Stimulated activated CD8-positive, alpha-beta memory T cell treated with anti-CD3 and anti-CD28 coated beads, Interleukin-12 subunit alpha, Interleukin-12 subunit beta, amount 100 ng/mL, for 4 hours (primary cell): ENCODE measurements around the gene FAM180A.
"Not testable (repeated sequence)": the region's sequence is repeated elsewhere in the genome, so short reads cannot be mapped to it uniquely, and the experiment has no call there.

Experiments
- DNase-seq: peaks from one replicate; pipeline ENCODE4 v3.0.0-alpha.2; 2020; ENCODE audit warnings: low read depth

The FAM180A gene

DNA sequence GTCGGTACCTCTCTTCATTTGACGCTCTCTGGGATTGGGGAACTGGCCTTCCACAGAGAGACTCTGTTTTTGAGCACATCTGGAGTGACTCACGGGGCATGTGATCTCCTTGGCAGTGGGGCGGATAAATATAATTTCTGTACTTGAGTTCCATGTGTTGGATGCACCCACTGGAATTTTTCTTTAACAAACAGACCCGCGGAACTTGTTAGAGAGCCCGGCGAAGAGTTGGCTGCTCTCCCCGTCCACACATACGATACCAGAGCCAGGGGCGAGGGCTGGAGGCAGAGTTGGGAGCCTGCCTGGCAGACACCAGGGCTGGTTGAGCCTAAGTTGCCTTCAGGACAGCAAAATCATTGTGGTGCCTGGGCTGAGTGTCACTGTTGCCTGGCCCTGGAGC lies at the start of gene FAM180A:
Gene FAM180A, minus strand, starts transcription at position 44 of the 400 bp plus-strand sequence. CDS start 233 bp downstream, outside the sequence.
- no peak for DNase-seq

- DNase-seq, result no peak
Measured at GRCh38 chr7:135798095-135798494, 49.5 kb upstream of the FAM180A start.

DNA sequence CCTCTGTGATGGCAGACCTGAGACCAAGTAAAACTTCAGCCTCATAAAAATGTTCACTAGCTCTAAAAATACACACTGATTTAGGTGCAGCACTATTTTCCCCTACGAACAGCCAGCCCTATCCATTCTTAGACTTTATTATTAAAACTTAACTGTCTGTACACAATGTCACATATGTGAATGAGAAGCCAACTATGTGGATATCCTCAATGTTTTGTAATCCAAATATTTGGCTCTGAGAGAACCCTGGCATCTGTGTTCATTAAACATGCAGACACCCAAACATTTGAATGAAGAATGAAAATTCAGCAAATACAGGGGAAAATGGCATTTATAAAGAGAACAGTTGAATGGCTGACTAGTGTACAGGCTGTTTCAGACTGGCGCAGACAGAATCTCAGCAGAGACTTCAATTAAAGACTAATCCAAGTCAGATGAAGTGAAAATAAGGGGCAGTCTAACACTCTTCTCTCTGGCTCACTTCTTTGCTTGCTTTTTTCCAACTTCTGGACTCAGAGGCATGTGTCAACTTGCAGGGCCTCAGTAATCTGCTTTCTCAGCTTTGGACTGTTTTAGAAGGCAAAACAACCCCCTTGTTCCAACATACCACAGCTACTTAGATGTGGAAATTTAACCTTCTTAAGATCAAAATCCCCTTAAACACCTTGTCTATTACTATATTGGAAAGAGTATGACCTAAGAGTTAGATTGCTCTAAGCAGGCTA lies 47.4 kb upstream of the FAM180A start:
- DNase-seq, result no peak

GRCh38 chr7:135793841-135794240 lies 45.2 kb upstream of the FAM180A start:
- DNase-seq, result no peak

DNA sequence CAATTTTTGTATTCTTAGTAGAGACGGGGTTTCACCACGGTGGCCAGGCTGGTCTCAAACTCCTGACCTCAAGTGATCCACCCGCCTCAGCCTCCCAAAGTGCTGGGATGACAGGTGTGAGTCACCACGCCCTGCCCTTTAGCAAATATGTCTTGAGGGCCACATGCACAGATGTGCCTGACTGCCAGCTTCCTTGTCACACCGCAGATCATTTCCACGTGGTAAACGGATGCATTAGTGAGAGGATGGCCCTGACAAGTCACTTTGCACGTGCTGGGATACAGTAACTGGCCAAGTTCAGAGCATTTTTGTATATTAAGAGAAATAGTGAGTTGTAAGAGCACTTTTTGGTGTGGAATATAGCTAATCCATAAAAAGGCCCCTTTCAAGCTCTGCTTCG lies 44.3 kb upstream of the FAM180A start:
- DNase-seq, result no peak

- DNase-seq, result no peak
Measured at GRCh38 chr7:135792363-135792668, 43.7 kb upstream of the FAM180A start.

GRCh38 chr7:135791543-135792362 lies 43.1 kb upstream of the FAM180A start:
- no peak for DNase-seq

DNA sequence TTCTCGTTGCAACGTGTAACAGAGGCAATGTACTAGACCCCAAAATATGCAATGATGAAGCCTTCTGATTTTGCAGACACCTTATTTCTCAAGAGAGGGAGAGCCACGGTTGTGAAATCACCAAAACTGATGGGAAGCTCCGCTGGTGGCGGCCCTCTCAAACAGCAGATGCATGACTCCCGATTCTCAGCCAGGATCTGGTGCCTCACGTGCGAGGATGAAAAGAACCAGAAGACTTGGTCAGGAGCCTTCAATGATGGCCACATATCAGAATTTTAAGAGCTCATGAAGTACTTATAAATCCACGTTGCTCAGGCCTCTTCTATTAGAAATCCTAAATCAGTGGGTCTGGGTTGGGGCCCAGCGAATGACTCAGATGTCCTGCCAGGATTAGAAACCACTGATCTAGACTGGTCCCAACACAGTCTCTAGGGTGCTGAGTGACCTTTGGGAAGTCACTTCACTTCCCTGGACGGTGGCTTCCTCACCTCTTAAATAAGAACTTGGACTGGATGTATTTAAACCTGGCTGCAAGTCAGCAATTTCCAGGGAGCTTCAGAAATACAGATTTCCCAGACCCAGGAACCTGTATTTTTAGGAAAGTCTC lies 41.9 kb upstream of the FAM180A start:
- DNase-seq, result no peak

DNA sequence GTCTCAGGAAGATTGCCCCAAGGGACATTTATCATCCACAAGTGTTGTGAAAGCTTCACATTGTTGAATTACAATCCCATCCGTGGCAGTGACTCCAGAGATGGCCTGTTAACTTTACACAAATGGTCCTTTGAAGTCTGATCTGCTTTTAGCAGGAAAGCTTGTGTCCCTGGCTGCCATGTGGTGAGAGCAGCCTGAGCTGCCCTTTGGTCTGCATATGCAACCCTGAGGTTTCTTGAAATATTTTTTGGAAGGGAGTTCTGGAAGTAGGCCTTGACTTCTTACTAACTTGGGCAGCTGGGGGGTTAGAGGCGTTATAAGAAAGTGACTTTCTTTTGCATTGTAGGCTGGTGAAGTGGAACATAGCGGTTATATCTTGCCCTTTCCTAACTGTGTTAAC lies 41.3 kb upstream of the FAM180A start:
- no peak for DNase-seq

DNA sequence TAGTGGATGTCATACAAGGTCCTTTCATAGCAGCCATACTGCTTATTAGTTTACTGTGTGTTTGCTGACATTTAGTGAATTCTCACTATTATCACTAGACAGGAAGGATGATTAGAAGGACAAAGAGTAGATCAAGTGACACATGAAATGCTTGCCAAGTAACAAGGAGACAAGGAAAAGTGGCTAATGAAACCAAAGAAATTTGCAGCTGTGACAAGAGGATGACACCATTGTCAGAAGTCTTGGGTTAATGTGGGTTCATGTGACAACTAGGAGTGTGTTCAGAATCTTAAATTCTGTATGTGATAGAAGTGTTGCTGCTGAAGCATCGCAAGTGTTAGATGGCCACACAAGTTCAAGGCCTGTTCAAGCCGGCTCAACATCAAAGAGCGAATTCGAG lies 40.8 kb upstream of the FAM180A start:
- no peak for DNase-seq

DNA sequence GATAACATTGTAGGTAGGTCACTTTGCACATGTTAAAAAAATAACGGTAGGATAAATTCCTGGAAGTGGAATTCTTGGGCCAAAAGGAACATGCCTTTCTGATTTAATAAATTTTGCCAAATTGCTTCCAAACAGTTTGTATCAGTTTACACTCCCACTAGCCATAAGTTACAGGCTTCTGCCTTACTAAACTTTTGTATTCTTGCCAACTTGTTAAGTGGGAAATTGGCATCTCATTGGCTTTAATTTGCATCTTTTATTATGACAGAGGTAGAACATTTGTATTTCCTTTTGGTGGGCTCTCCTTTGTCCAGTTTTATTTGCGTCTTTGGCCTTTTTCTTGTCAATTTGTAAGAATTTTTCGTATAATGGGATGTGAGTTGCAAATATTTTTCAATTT lies 38.3 kb upstream of the FAM180A start:
- DNase-seq, result no peak

- no peak for DNase-seq
Measured at GRCh38 chr7:135785065-135785464, 36.5 kb upstream of the FAM180A start.

GRCh38 chr7:135784013-135784412 lies 35.4 kb upstream of the FAM180A start:
- DNase-seq, result no peak

GRCh38 chr7:135782801-135783200 lies 34.2 kb upstream of the FAM180A start:
- no peak for DNase-seq

DNA sequence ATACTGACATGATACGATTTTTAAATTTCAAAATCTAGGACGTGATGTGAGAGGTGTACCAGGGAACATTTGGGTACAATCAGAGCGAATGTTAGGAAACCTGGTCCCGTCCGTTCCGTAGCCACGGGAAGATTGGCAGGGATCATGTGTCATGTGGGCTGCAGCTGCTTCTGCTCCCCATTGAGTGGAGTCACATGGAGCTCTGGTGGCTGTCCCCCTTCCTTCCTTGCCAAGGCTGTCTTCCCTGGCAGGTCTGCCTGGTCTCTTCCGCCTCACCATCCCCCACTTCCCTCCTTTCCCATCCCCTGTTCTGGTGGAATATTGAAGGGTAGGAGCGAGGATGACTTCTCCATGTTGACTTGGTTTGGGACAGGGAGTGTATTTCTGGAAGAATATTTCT lies 33.8 kb upstream of the FAM180A start:
- DNase-seq, result no peak

GRCh38 chr7:135777626-135778398 lies 29.2 kb upstream of the FAM180A start:
- no peak for DNase-seq

- not testable (repeated sequence) for DNase-seq
Measured at GRCh38 chr7:135775915-135776314, 27.3 kb upstream of the FAM180A start.

DNA sequence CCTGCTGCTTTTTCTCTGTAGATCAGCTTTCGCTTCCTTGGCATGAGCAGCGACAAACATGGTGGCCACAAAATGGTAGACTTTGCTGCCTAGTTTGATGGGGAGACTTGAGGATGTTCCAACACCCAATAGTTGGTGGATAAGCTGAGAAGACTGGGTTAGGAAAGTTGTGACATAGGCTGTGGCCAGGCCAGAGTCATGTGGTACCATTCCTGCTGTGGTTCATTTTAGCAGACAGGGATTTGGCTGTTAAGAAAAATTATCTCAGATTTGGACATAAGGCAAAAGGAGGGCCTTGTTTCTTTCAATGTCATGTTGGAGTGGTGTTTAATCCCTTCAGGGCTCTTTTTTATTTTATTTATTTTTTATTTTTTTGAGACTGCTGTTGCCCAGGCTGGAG lies 26.6 kb upstream of the FAM180A start:
- DNase-seq, result no peak

GRCh38 chr7:135774284-135774683 lies 25.7 kb upstream of the FAM180A start:
- DNase-seq, result no peak

GRCh38 chr7:135773464-135773863 lies 24.9 kb upstream of the FAM180A start:
- no peak for DNase-seq

GRCh38 chr7:135772639-135773222 lies 24.1 kb upstream of the FAM180A start:
- no peak for DNase-seq
